ENCODE results near the gene RTP2. TPM values are rescaled to one million over a fixed set of nuclear protein-coding genes. Genes with fewer than 3 reads are reported as not detected.
"Not testable (repeated sequence)": the region's sequence is repeated elsewhere in the genome, so short reads cannot be mapped to it uniquely, and the experiment has no call there.

The RTP2 gene
- total and polyA plus RNA-seq, 10 of the 15 experiments (the other 5 are each of a cell fraction or from before 2014, with no cell fraction given), result not detected

GRCh38 chr3:187684444-187684843, 17.9 kb downstream of the RTP2 start:
- no peak overlapping the region for H3K4me3 ChIP-seq
- BruUV-seq (replicated peaks), result no TSS peak
- no peaks in the 10 kb centered on the region for H3K36me3 ChIP-seq (ENCODE audit: control insufficient read depth in 2 of 2, insufficient read depth in 2 of 2, low read length in 1 of 2)
- POLR2A ChIA-PET, result no interaction called here
- 33% methylated on average over 1 of the region's 1 CpG for WGBS (ENCODE audit: insufficient coverage, insufficient replicate concordance, low lambda C conversion rate, missing lambda C conversion rate)
- H3K9me3 ChIP-seq (replicated peaks; ENCODE audit: control insufficient read depth, insufficient read depth, low read length), result no peaks in the 10 kb centered on the region
- H2AFZ ChIP-seq (ENCODE audit: control insufficient read depth, low read depth, low read length), result no peak overlapping the region
- DNase-seq (ENCODE audit: low read depth, low spot score), result no peak
- TF ChIP-seq ETV6 (conservative IDR thresholded peaks at IDR 0.05 in 1 of 2, IDR thresholded peaks at IDR 0.05 in 1 of 2; ENCODE audit: borderline replicate concordance in 1 of 2, low read depth in 1 of 2), result no peak
- no peak for TF ChIP-seq MLLT1 (IDR thresholded peaks at IDR 0.05)
- TF ChIP-seq NR2C1 (IDR thresholded peaks at IDR 0.05), result no peak
- no peak for TF ChIP-seq NR2F1 (conservative IDR thresholded peaks at IDR 0.05)
- TF ChIP-seq NFYB (IDR thresholded peaks at IDR 0.05; ENCODE audit: insufficient read depth, low read depth, low read length), result no peak
- TF ChIP-seq SIX5 (IDR thresholded peaks at IDR 0.05; ENCODE audit: low read depth, low read length, severe bottlenecking), result no peak
- no peak for TF ChIP-seq CHD4 (IDR thresholded peaks at IDR 0.05)
- no peak for TF ChIP-seq SUZ12 (IDR thresholded peaks at IDR 0.05; ENCODE audit: unreplicated experiment)
- TF ChIP-seq HDAC2 (IDR thresholded peaks at IDR 0.05), result no peak
- CTCF ChIA-PET, result interaction anchor here (0.8 to 20.7 kb wide), 6 partner anchors 14 to 363 kb away, joined by 3 to 519 read pairs (median 4); no protein-coding TSS in a partner anchor
- no peak overlapping the region for H3K27ac ChIP-seq (ENCODE audit: control insufficient read depth, insufficient read depth)
- no peaks in the 10 kb centered on the region; the same call in 1 of the 2 replicates for H4K20me1 ChIP-seq (ENCODE audit: control insufficient read depth, insufficient read depth)
- no peak overlapping the region for H3K4me2 ChIP-seq (ENCODE audit: control insufficient read depth, insufficient read depth)
- SMC1A ChIA-PET (ENCODE audit: uncharacterized antibody, unreplicated experiment), result interaction anchor here (10.6 kb wide), 1 partner anchor 364 kb away, joined by 231 read pairs; no protein-coding TSS in a partner anchor
- ATAC-seq, result no peak
- in situ Hi-C loops (cut with MboI) (loop anchor here (5.0 kb wide), 1 partner anchor 367 kb away; no protein-coding TSS in a partner anchor), intact Hi-C loops (cut with micrococcal nuclease; ENCODE audit: unreplicated experiment) (no loop called here)
- FAIRE-seq, result no peak
- no peaks in the 10 kb centered on the region for H3K27me3 ChIP-seq (replicated peaks in 1 of 2; ENCODE audit: control insufficient read depth in 2 of 2, insufficient read depth in 2 of 2, low read length in 1 of 2)
- no peaks in the 10 kb centered on the region for H3K79me2 ChIP-seq (ENCODE audit: control insufficient read depth, insufficient read depth, low read length)
- no peaks in the 10 kb centered on the region for H3K4me1 ChIP-seq (ENCODE audit: control insufficient read depth, insufficient read depth, low read length)
- H3K9ac ChIP-seq (ENCODE audit: control insufficient read depth, insufficient read depth, low read length), result no peak overlapping the region
- RAD21 ChIA-PET (ENCODE audit: unreplicated experiment), result no interaction called here

GRCh38 chr3:187681756-187682155, 20.6 kb downstream of the RTP2 start:
- 8% methylated on average over 8 of the region's 11 CpGs for WGBS (ENCODE audit: insufficient coverage, insufficient replicate concordance, low lambda C conversion rate, missing lambda C conversion rate)
- H3K4me3 ChIP-seq; H3K9ac ChIP-seq (ENCODE audit: control insufficient read depth, insufficient read depth, low read length); intact Hi-C loops (cut with micrococcal nuclease; ENCODE audit: unreplicated experiment); H3K36me3 ChIP-seq (ENCODE audit: control insufficient read depth in 2 of 2, insufficient read depth in 2 of 2, low read length in 1 of 2); H3K4me1 ChIP-seq (ENCODE audit: control insufficient read depth, insufficient read depth, low read length); H3K27ac ChIP-seq (ENCODE audit: control insufficient read depth, insufficient read depth); H2AFZ ChIP-seq (ENCODE audit: control insufficient read depth, low read depth, low read length); POLR2A ChIA-PET; ATAC-seq; H3K27me3 ChIP-seq (replicated peaks in 1 of 2; ENCODE audit: control insufficient read depth in 2 of 2, insufficient read depth in 2 of 2, low read length in 1 of 2); FAIRE-seq; DNase-seq (ENCODE audit: low read depth, low spot score); H3K4me2 ChIP-seq (ENCODE audit: control insufficient read depth, insufficient read depth); H3K79me2 ChIP-seq (ENCODE audit: control insufficient read depth, insufficient read depth, low read length); H3K9me3 ChIP-seq (replicated peaks; ENCODE audit: control insufficient read depth, insufficient read depth, low read length); H4K20me1 ChIP-seq (ENCODE audit: control insufficient read depth, insufficient read depth); BruUV-seq (replicated peaks): not testable (repeated sequence)
- CTCF ChIA-PET, result interaction anchor here (1.1 to 20.7 kb wide), 9 partner anchors 34 to 833 kb away, joined by 3 to 519 read pairs (median 4); no protein-coding TSS in a partner anchor
- in situ Hi-C loops (cut with MboI), result loop anchor here (5.0 kb wide), 1 partner anchor 364 kb away; no protein-coding TSS in a partner anchor
- SMC1A ChIA-PET (ENCODE audit: uncharacterized antibody, unreplicated experiment), result interaction anchor here (0.7 to 10.6 kb wide), 5 partner anchors 14 to 464 kb away, joined by 3 to 231 read pairs (median 3); no protein-coding TSS in a partner anchor
- RAD21 ChIA-PET (ENCODE audit: unreplicated experiment), result interaction anchor here (7.9 kb wide), 1 partner anchor 362 kb away, joined by 219 read pairs; no protein-coding TSS in a partner anchor

All from GM12878 (cell line).